Astrocyte (in vitro differentiated cells and primary cell): Measurements from ENCODE around the gene METTL16.
"Not testable (repeated sequence)": the region's sequence is repeated elsewhere in the genome, so short reads cannot be mapped to it uniquely, and the experiment has no call there.

Experiments
- CTCF ChIP-seq: IDR thresholded peaks from 2 replicates; pipeline ENCODE4 v1.5.1; 2011; ENCODE audit warnings: low read depth, mild to moderate bottlenecking, inconsistent platforms, low read length, moderate library complexity; ENCODE audit not compliant: insufficient read depth
- EZH2 ChIP-seq: IDR thresholded peaks from 2 replicates; pipeline ENCODE4 v1.6.1; 2012; ENCODE audit warnings: mild to moderate bottlenecking, low read length, inconsistent platforms; ENCODE audit not compliant: insufficient read depth

GRCh38 chr17:2521775-2522410, 10.2 kb upstream of the METTL16 start:
- not testable (repeated sequence) for TF ChIP-seq CTCF, EZH2
